Nephron progenitor cell (in vitro differentiated cells): ENCODE results near the gene VWCE.

ENCODE experiments used
- DNase-seq: peaks from one replicate; pipeline ENCODE4 v3.0.0; 2021
- H3K27ac Mint-ChIP-seq: 2 replicates; pipeline ENCODE4 v1.8.0; 2021; ENCODE audit warnings: mild to moderate bottlenecking, moderate library complexity, mixed read lengths
- H3K27me3 Mint-ChIP-seq: 2 replicates; pipeline ENCODE4 v1.8.0; 2021; ENCODE audit warnings: mild to moderate bottlenecking, low read depth, mixed read lengths; ENCODE audit not compliant: poor library complexity
- H3K36me3 Mint-ChIP-seq: 2 replicates; pipeline ENCODE4 v1.8.0; 2021; ENCODE audit warnings: low read depth, mixed read lengths
- H3K4me1 Mint-ChIP-seq: 2 replicates; pipeline ENCODE4 v1.8.0; 2021; ENCODE audit warnings: mixed read lengths
- H3K4me3 Mint-ChIP-seq: 2 replicates; pipeline ENCODE4 v1.8.0; 2021; ENCODE audit warnings: mild to moderate bottlenecking, moderate library complexity, mixed read lengths
- H3K9me3 Mint-ChIP-seq: 2 replicates; pipeline ENCODE4 v1.8.0; 2021; ENCODE audit warnings: mild to moderate bottlenecking, moderate library complexity, mixed read lengths
- TF ChIP-seq, protein P1 (sequence below): fragments of 200-600 bp; sonication (generic); IDR thresholded peaks from 2 replicates; pipeline ENCODE4 v1.5.0; 2021; ENCODE audit warnings: antibody characterized with exemption

Gene VWCE

DNA sequence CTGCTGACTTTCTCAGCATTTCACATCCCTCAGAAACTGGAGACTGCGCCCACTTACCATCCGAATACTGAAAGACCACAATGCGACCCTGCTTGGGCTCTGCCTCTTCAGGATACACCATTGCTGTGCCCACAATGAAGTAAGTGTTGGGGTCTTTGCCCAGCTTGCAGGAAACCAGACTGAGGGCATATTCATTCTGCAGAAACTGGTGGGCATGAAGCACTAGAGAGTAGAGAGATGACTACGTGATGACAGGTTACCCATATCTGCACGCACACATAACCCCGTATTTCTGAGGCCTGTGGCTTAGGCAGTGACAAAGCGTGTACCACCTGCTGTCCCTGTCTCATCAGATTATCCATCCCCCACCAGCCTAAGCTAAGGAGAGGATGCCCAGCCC lies 14.6 kb upstream of the VWCE start:
- H3K4me1 Mint-ChIP-seq = no peaks in the 10 kb centered on the region
- TF ChIP-seq, protein P1, sequence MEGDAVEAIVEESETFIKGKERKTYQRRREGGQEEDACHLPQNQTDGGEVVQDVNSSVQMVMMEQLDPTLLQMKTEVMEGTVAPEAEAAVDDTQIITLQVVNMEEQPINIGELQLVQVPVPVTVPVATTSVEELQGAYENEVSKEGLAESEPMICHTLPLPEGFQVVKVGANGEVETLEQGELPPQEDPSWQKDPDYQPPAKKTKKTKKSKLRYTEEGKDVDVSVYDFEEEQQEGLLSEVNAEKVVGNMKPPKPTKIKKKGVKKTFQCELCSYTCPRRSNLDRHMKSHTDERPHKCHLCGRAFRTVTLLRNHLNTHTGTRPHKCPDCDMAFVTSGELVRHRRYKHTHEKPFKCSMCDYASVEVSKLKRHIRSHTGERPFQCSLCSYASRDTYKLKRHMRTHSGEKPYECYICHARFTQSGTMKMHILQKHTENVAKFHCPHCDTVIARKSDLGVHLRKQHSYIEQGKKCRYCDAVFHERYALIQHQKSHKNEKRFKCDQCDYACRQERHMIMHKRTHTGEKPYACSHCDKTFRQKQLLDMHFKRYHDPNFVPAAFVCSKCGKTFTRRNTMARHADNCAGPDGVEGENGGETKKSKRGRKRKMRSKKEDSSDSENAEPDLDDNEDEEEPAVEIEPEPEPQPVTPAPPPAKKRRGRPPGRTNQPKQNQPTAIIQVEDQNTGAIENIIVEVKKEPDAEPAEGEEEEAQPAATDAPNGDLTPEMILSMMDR = no peak
- H3K27me3 Mint-ChIP-seq = no peaks in the 10 kb centered on the region
- H3K4me3 Mint-ChIP-seq = no peak overlapping the region
- H3K9me3 Mint-ChIP-seq = no peaks in the 10 kb centered on the region
- H3K36me3 Mint-ChIP-seq = peaks cover 34% of the 10 kb centered on the region
- DNase-seq = no peak
- no peak overlapping the region for H3K27ac Mint-ChIP-seq

DNA sequence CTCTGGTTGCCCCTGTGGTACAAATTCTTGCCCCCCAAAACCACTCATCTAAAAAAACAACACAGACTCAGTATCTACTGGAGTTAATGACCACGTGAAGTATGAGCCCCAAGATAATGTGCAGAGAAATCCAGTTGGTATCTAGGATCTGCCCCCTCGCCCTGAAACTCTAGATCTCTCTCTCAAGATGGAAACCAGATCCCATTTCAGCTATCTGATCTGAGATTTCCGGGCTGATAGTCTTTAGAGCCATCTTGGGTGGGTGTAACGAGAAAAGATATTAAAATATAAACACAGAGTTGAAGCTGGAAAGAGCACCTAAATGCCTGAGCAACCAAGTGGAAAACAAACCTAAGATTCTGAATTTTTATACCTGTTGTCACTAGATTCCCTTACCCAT lies 14.0 kb upstream of the VWCE start:
- Mint-ChIP-seq H3K4me3 (no peak overlapping the region), H3K4me1 (no peaks in the 10 kb centered on the region), H3K27me3 (no peaks in the 10 kb centered on the region), H3K36me3 (peaks cover 32% of the 10 kb centered on the region), H3K27ac (no peak overlapping the region), H3K9me3 (no peaks in the 10 kb centered on the region)
- TF ChIP-seq, protein P1 = no peak
- DNase-seq = no peak

DNA sequence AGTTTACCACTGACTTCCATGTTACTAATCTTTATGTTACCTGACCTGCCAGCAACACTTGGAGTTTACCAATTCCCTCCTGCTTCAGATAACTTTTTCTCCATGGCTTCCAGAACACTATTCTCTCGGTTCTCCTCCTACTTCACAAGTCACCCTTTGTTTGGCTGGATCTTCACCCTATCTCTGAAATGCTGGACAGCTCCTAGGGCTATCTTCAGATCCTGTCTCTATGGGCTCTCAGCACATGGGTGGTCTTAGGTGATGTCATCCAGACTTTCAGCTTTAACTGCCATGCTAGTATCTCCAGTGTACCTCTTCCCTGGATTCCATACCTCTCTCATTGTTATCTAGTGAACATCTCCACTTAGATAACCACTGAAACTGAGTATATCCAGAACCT lies 12.2 kb upstream of the VWCE start:
- Mint-ChIP-seq H3K27me3 (no peaks in the 10 kb centered on the region), H3K4me3 (no peak overlapping the region), H3K36me3 (peaks cover 26% of the 10 kb centered on the region), H3K9me3 (no peaks in the 10 kb centered on the region), H3K27ac (no peak overlapping the region), H3K4me1 (no peaks in the 10 kb centered on the region)
- TF ChIP-seq, protein P1 = no peak
- no peak for DNase-seq

DNA sequence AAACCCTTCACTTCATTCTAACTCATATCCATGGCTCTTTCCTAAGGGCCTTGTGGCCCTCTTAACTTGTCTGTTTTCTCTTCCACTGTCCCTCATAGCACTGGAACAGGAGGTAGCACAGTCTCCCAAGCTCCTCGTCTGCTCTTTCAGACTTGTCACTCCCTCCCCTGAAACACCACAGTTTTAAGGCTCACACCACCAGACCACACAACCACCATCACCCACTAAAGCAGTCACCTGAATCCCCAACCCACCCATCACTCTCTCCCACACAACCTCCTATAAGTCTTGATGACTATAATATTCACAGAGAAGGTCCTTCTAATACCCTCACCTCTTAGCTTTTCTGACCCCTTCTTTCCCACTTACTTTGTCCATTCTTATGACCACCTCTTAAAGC lies 11.1 kb upstream of the VWCE start:
- H3K27me3 Mint-ChIP-seq = no peaks in the 10 kb centered on the region
- H3K27ac Mint-ChIP-seq = no peak overlapping the region
- H3K9me3 Mint-ChIP-seq = no peaks in the 10 kb centered on the region
- TF ChIP-seq, protein P1 = no peak
- H3K4me3 Mint-ChIP-seq = no peak overlapping the region
- H3K36me3 Mint-ChIP-seq = peaks cover 30% of the 10 kb centered on the region
- DNase-seq = no peak
- no peaks in the 10 kb centered on the region for H3K4me1 Mint-ChIP-seq

DNA sequence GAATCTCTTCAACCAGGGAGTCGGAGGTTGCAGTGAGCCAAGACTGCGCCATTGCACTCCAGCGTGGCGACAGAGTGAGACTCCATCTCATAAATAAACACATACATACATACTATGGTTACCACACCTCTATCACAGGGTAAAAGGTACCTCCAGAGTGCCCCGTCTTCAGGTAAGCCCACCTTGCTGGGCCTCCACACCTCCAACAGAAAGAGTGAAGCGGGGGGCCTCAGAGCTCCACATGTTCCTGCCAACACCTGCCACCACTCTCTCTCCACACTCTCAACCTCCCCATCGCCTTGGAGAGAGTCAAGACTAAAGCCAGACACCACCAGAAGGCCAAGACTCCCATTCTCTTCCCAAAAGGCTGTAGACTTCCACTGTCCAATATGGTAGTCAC lies 10.3 kb upstream of the VWCE start:
- H3K4me1 Mint-ChIP-seq = no peaks in the 10 kb centered on the region
- no peak overlapping the region for H3K27ac Mint-ChIP-seq
- no peaks in the 10 kb centered on the region for H3K9me3 Mint-ChIP-seq
- no peak overlapping the region for H3K4me3 Mint-ChIP-seq
- TF ChIP-seq, protein P1 = no peak
- no peak for DNase-seq
- peaks cover 34% of the 10 kb centered on the region for H3K36me3 Mint-ChIP-seq
- H3K27me3 Mint-ChIP-seq = no peaks in the 10 kb centered on the region

DNA sequence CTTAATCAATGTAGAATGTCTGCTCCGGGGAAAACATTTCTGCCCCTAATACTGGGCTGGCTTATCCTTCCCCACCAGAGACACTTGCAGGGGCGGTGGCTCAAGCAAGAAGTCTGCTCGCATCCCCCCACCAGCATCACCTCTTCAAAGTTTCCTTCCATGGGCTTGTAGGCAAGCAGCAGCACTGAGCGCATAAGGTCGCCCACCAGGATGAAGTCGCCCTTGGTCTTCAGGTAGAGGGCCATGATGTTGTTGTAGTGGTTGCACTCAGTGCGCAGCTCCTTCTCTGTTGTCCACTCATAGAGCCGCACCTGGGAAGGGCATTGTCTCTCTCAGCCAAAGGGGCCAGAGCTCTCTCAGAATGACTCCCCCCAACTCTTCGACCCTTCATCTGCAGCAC lies 8.6 kb upstream of the VWCE start:
- TF ChIP-seq, protein P1 = no peak
- peaks cover 44% of the 10 kb centered on the region for H3K36me3 Mint-ChIP-seq
- no peaks in the 10 kb centered on the region for H3K9me3 Mint-ChIP-seq
- no peak for DNase-seq
- no peaks in the 10 kb centered on the region for H3K27me3 Mint-ChIP-seq
- H3K4me3 Mint-ChIP-seq = no peak overlapping the region
- H3K4me1 Mint-ChIP-seq = peaks cover 10% of the 10 kb centered on the region
- H3K27ac Mint-ChIP-seq = no peak overlapping the region
